ENCODE results near the gene SORCS2.

SORCS2 gene

GRCh38 chr4:7516773-7517144 lies 324.4 kb downstream of the SORCS2 start:
- no peak for DNase-seq

- no peak for DNase-seq
These were observed 326.7 kb downstream of the SORCS2 start for GRCh38 chr4:7518871-7519637.

GRCh38 chr4:7519638-7520376 lies 327.5 kb downstream of the SORCS2 start:
- no peak for DNase-seq

GRCh38 chr4:7521666-7522065 lies 329.3 kb downstream of the SORCS2 start:
- no peak for DNase-seq

- DNase-seq = no peak
These were observed 330.3 kb downstream of the SORCS2 start for GRCh38 chr4:7522452-7523220.

- DNase-seq = no peak
These were observed 331.2 kb downstream of the SORCS2 start for GRCh38 chr4:7523526-7523925.

- DNase-seq = no peak
These were observed 331.8 kb downstream of the SORCS2 start for GRCh38 chr4:7524064-7524682.

- DNase-seq = no peak
These were observed 332.5 kb downstream of the SORCS2 start for GRCh38 chr4:7524843-7525242.

- DNase-seq = no peak
These were observed 334.2 kb downstream of the SORCS2 start for GRCh38 chr4:7526491-7526890.

- DNase-seq = no peak
These were observed 334.7 kb downstream of the SORCS2 start for GRCh38 chr4:7526929-7527535.

- DNase-seq = no peak
These were observed 337.2 kb downstream of the SORCS2 start for GRCh38 chr4:7529368-7530080.

GRCh38 chr4:7530082-7530481 lies 337.7 kb downstream of the SORCS2 start:
- no peak for DNase-seq

- DNase-seq = no peak
These were observed 338.7 kb downstream of the SORCS2 start for GRCh38 chr4:7530932-7531639.

GRCh38 chr4:7531640-7531994 lies 339.3 kb downstream of the SORCS2 start:
- DNase-seq = no peak

- DNase-seq = no peak
These were observed 339.7 kb downstream of the SORCS2 start for GRCh38 chr4:7532043-7532442.

GRCh38 chr4:7533267-7533666 lies 340.9 kb downstream of the SORCS2 start:
- DNase-seq = no peak

- DNase-seq = no peak
These were observed 342.8 kb downstream of the SORCS2 start for GRCh38 chr4:7535094-7535493.

GRCh38 chr4:7535619-7536018 lies 343.3 kb downstream of the SORCS2 start:
- DNase-seq = no peak

- DNase-seq = no peak
These were observed 344.5 kb downstream of the SORCS2 start for GRCh38 chr4:7536876-7537275.

GRCh38 chr4:7537853-7538400 lies 345.6 kb downstream of the SORCS2 start:
- no peak for DNase-seq

- no peak for DNase-seq
These were observed 346.2 kb downstream of the SORCS2 start for GRCh38 chr4:7538518-7538917.
